Uterus (tissue), 2 donors: ENCODE measurements around the gene ADAMTS14.

Source experiments
- POLR2A ChIP-seq, 2 donors: fragments of 450-650 bp; IDR thresholded peaks; one replicate each; pipeline ENCODE4 v1.6.1; 2016; ENCODE audit warnings: antibody characterized with exemption in 2 of 2, mild to moderate bottlenecking in 1 of 2, moderate library complexity in 1 of 2
- TF ChIP-seq, protein P1 (sequence below), 4 experiments: fragments of 200-600 bp in 2 of 4; fragments of 450-650 bp in 2 of 4; sonication (generic) in 2 of 4; IDR thresholded peaks; one replicate each; pipeline ENCODE4 v1.5.1; 2016 to 2019; ENCODE audit warnings: antibody characterized with exemption in 4 of 4, mild to moderate bottlenecking in 2 of 4, moderate library complexity in 1 of 4

DNA sequence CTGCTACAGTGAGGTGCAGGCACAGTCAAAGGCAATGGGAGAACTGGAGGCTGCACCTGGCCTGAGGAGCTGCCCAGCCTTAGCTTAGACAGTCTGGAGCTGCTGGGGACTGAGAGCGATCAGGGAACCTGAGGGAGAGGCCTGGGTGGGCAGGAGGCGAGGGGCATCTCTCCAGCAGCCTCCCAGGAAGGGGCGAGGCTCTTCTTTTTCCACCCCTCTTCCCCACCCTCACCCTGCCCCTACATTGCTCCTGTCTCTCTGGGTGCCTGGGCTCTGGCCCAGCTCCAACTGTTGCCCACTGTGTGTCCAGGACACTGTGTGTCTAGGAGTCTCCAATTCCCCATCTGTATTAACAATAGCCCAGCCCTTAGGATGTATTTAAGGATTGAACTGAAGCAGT, 76.0 kb downstream of the ADAMTS14 start:
- TF ChIP-seq, protein P1, sequence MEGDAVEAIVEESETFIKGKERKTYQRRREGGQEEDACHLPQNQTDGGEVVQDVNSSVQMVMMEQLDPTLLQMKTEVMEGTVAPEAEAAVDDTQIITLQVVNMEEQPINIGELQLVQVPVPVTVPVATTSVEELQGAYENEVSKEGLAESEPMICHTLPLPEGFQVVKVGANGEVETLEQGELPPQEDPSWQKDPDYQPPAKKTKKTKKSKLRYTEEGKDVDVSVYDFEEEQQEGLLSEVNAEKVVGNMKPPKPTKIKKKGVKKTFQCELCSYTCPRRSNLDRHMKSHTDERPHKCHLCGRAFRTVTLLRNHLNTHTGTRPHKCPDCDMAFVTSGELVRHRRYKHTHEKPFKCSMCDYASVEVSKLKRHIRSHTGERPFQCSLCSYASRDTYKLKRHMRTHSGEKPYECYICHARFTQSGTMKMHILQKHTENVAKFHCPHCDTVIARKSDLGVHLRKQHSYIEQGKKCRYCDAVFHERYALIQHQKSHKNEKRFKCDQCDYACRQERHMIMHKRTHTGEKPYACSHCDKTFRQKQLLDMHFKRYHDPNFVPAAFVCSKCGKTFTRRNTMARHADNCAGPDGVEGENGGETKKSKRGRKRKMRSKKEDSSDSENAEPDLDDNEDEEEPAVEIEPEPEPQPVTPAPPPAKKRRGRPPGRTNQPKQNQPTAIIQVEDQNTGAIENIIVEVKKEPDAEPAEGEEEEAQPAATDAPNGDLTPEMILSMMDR (IDR thresholded peaks at IDR 0.05) = no peak
- no peak for TF ChIP-seq POLR2A (IDR thresholded peaks at IDR 0.05)
